Astrocyte (in vitro differentiated cells and primary cell): Measurements from ENCODE around the gene MATR3.

ENCODE experiments used
- EZH2 ChIP-seq: IDR thresholded peaks from 2 replicates; pipeline ENCODE4 v1.6.1; 2012; ENCODE audit warnings: mild to moderate bottlenecking, low read length, inconsistent platforms; ENCODE audit not compliant: insufficient read depth
- TF ChIP-seq, protein P1 (sequence below): IDR thresholded peaks from 2 replicates; pipeline ENCODE4 v1.5.1; 2011; ENCODE audit warnings: low read depth, mild to moderate bottlenecking, inconsistent platforms, low read length, moderate library complexity; ENCODE audit not compliant: insufficient read depth

DNA sequence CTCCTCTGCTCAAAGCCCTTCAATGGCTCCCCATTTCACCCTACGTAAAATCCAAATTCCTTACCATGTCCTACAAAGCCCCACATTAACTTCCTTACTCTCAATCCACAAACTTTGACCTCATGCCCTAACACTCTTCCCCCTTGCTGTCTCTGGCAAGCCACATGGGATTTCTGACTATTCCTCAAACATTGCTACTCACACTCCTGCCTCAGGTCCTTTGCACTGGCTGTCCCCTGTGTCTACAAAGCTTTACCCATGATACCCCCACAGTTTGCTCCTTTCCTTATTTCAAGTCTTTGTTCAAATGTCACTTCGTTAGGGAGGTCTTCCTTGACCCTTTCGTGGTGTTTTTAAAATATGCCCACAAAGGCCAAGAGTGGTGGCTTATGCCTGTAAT, 40.4 kb upstream of the MATR3 start:
- TF ChIP-seq, protein P1, sequence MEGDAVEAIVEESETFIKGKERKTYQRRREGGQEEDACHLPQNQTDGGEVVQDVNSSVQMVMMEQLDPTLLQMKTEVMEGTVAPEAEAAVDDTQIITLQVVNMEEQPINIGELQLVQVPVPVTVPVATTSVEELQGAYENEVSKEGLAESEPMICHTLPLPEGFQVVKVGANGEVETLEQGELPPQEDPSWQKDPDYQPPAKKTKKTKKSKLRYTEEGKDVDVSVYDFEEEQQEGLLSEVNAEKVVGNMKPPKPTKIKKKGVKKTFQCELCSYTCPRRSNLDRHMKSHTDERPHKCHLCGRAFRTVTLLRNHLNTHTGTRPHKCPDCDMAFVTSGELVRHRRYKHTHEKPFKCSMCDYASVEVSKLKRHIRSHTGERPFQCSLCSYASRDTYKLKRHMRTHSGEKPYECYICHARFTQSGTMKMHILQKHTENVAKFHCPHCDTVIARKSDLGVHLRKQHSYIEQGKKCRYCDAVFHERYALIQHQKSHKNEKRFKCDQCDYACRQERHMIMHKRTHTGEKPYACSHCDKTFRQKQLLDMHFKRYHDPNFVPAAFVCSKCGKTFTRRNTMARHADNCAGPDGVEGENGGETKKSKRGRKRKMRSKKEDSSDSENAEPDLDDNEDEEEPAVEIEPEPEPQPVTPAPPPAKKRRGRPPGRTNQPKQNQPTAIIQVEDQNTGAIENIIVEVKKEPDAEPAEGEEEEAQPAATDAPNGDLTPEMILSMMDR: no peak
- TF ChIP-seq EZH2: no peak
